Prostate gland (tissue), 2 donors: ENCODE data around the gene GOLGA2. TPM values are rescaled to one million over a fixed set of nuclear protein-coding genes. Genes with fewer than 3 reads are reported as not detected.
A peak's percentile ranks its signal among the peaks of the same experiment; 100 is the strongest.

ENCODE experiments used
- DNase-seq: peaks from one replicate; pipeline ENCODE4 v3.0.0-alpha.2; 2019; ENCODE audit warnings: low spot score
- H3K27ac ChIP-seq, 2 donors: fragments of 200-600 bp; sonication (generic); 2 replicates each; pipeline ENCODE4 v1.5.1; 2017 to 2019
- H3K27me3 ChIP-seq: fragments of 200-600 bp; sonication (generic); replicated peaks from 2 replicates; pipeline ENCODE4 v1.5.1; 2019; ENCODE audit not compliant: insufficient read depth
- H3K36me3 ChIP-seq, 2 donors: fragments of 200-600 bp; sonication (generic); 1 replicate in 1 of 2; 2 replicates in 1 of 2; pipeline versions ENCODE4 v1.5.1 to v1.8.1; 2017 to 2019
- H3K4me1 ChIP-seq: fragments of 200-600 bp; sonication (generic); replicated peaks from 2 replicates; pipeline ENCODE4 v1.5.1; 2019
- H3K4me3 ChIP-seq, 2 donors: fragments of 200-600 bp; sonication (generic); 2 replicates each; pipeline ENCODE4 v1.5.1; 2017 to 2019
- H3K9me3 ChIP-seq: fragments of 200-600 bp; sonication (generic); 2 replicates; pipeline ENCODE4 v1.5.1; 2017
- POLR2A ChIP-seq: fragments of 450-650 bp; IDR thresholded peaks from one replicate; pipeline ENCODE4 v1.6.1; 2016; ENCODE audit warnings: antibody characterized with exemption, mild to moderate bottlenecking
- POLR2AphosphoS5 ChIP-seq: sonication (generic); formaldehyde crosslinking; IDR thresholded peaks from one replicate; pipeline ENCODE4 v1.6.1; 2017; ENCODE audit warnings: antibody characterized with exemption
- WGBS: methylation state at CpG from one replicate; pipeline ENCODE4 v1.1.5; 2018; 5-methylcytosine and 5-hydroxymethylcytosine counted together
- intact Hi-C: fragments of 100-400 bp; cut with DNase I; formaldehyde crosslinking; loops from one replicate; pipeline ENCODE4 v1.14.2; 2022
- total RNA-seq, 2 donors: library from RNA; depleted of rRNA; stranded (reverse); fragments of >200 nt; gene quantifications; one replicate each; pipeline ENCODE4 v1.1.0, GENCODE V29; 2016
- TF ChIP-seq, protein P1 (sequence below), 4 experiments: fragments of 200-600 bp in 2 of 4; fragments of 450-650 bp in 2 of 4; sonication (generic) in 2 of 4; IDR thresholded peaks; 1 replicate in 3 of 4; 2 replicates in 1 of 4; pipeline ENCODE4 v1.5.1; 2016 to 2019; ENCODE audit warnings: antibody characterized with exemption in 4 of 4, mild to moderate bottlenecking in 2 of 4, moderate library complexity in 2 of 4

Gene GOLGA2
- total RNA-seq, 2 donors from 2014 or later, result 92.1 to 147 TPM

DNA sequence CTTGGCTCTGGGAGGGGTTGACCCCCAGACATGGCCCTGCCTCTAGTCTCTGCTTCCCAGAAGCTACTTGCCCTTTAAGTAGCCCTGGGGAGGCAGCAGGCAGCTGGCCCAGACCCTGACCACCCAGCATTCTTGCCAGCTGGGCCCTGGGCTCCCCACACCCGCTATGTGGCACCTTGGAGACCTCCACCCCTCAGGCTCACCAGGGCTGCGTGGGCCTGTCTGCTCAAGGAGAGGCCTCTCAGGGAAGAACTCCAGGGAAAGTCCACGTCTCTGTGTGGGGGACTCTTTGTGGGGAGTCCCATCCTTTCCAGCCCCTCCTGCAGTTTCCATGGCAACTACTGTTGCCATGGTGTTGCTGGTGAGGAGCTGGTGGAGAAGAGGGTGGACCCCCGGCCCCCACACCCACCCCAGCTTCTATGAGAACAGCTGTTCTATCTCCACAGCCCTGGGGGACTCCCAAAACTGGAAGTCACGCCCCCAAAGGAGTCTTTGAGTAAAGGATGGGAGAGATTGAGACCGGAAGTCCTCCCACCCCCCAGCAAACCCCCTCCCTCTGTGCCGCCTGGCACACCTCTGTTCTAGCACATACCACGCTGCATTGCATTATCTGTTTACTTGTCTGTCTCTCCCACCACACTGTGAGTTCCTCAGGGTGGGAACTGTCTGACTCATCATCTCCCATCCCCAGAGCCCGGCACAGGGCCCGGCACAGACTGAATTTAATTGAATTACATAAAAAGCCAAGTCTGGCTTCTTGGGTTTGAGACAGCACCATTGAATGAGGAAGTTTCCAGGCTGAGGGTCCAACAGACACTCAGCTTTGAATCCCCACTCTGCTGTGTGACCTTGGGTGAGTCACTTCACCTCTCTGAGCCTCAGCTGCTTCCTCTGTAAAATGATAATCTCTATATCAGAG is 60.1 kb downstream of the GOLGA2 start:
- no peaks in the 10 kb centered on the region for H3K27me3 ChIP-seq
- no peaks in the 10 kb centered on the region for H3K36me3 ChIP-seq
- H3K4me1 ChIP-seq, result no peaks in the 10 kb centered on the region
- intact Hi-C loops, result no loop called here
- WGBS, result 50% methylated on average over 9 of the region's 10 CpGs
- peak overlapping the region in 1 of 2 donors; percentile 25 for H3K27ac ChIP-seq
- H3K9me3 ChIP-seq, result no peaks in the 10 kb centered on the region
- DNase-seq, result no peak
- no peak overlapping the region for H3K4me3 ChIP-seq
- TF ChIP-seq, protein P1, sequence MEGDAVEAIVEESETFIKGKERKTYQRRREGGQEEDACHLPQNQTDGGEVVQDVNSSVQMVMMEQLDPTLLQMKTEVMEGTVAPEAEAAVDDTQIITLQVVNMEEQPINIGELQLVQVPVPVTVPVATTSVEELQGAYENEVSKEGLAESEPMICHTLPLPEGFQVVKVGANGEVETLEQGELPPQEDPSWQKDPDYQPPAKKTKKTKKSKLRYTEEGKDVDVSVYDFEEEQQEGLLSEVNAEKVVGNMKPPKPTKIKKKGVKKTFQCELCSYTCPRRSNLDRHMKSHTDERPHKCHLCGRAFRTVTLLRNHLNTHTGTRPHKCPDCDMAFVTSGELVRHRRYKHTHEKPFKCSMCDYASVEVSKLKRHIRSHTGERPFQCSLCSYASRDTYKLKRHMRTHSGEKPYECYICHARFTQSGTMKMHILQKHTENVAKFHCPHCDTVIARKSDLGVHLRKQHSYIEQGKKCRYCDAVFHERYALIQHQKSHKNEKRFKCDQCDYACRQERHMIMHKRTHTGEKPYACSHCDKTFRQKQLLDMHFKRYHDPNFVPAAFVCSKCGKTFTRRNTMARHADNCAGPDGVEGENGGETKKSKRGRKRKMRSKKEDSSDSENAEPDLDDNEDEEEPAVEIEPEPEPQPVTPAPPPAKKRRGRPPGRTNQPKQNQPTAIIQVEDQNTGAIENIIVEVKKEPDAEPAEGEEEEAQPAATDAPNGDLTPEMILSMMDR (IDR thresholded peaks at IDR 0.05), result no peak
- TF ChIP-seq POLR2AphosphoS5 (no peak), POLR2A (no peak)

DNA sequence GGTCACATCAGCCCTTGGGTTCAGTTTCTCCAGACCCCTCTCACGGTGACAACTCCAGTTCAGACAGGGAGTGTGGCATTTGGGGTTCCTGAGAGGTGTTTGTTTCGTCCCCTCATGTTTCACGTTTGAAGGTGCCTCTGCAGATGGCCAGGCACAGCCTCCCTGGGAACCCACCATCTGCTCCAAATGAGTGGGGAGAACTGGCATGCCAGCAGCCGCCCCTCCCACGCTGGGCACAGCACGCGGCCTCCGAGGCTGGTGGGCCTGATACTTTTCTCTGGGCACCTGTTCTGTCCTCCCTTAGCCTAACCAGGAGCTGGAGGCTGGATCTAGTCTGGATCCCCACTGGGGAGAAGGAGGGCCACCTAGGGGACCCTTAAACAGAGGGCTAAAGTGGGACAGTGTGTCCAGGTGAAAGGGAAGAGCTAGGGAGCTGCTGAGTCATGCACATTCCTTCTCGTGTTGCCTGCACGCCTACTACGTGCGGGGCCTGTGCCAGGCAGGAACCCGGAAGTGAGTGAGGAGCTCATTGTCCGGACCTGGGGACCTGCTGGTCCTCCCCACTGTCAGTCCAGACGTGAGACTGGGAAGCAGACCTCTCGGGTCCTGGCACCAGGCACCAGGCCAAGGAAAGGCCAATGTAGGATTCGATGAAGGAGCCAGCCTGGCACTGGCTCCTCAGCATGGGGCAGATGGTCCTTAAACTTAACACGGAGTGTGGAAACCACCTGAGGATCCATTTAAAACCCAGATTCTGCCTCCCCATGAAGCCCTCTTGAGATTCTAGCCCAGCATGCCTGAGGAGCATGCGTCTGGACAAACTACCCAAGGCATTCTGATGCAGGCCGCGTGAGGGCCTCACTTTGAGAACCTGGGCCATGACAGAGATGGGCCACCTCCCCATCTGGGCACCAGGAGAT is 61.0 kb downstream of the GOLGA2 start:
- H3K27ac ChIP-seq, result no peak overlapping the region
- intact Hi-C loops, result no loop called here

GRCh38 chr9:128213746-128214497 is 61.9 kb downstream of the GOLGA2 start:
- DNase-seq, result no peak
- Histone ChIP-seq H3K27me3 (no peaks in the 10 kb centered on the region), H3K4me3 (no peak overlapping the region), H3K4me1 (no peaks in the 10 kb centered on the region), H3K27ac (no peak overlapping the region), H3K36me3 (no peaks in the 10 kb centered on the region), H3K9me3 (no peaks in the 10 kb centered on the region)
- 84% methylated on average over 12 of the region's 12 CpGs for WGBS
- intact Hi-C loops, result no loop called here
- TF ChIP-seq POLR2A (no peak), POLR2AphosphoS5 (no peak)
- TF ChIP-seq, protein P1 (IDR thresholded peaks at IDR 0.05), result no peak

More for the DNA sequence above, 61.0 kb downstream of the GOLGA2 start:
- 66% methylated on average over 21 of the region's 21 CpGs for WGBS
- Histone ChIP-seq H3K9me3 (no peaks in the 10 kb centered on the region), H3K4me3 (no peak overlapping the region), H3K27me3 (no peaks in the 10 kb centered on the region), H3K4me1 (no peaks in the 10 kb centered on the region), H3K36me3 (no peaks in the 10 kb centered on the region)
- no peak for DNase-seq
- TF ChIP-seq POLR2AphosphoS5, result no peak
- no peak for TF ChIP-seq POLR2A
- TF ChIP-seq, protein P1 (IDR thresholded peaks at IDR 0.05), result no peak

DNA sequence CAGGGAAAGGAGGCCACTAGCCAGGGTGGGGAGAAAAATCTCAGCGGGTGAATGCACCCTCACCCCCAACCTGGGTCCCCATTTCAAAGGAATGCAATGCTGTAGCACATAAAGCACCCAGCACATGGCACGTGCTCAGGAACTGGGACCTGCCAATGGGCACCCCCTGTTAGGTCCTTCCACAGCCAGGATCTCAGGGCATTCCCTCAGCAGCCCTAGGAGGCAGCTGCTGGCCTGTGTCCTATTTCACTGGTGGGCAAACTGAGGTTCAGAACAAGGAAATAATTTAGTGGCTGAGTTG is 63.9 kb downstream of the GOLGA2 start:
- Histone ChIP-seq H3K4me3 (no peak overlapping the region), H3K36me3 (no peaks in the 10 kb centered on the region), H3K9me3 (no peaks in the 10 kb centered on the region), H3K27ac (no peak overlapping the region), H3K27me3 (no peaks in the 10 kb centered on the region), H3K4me1 (no peaks in the 10 kb centered on the region)
- intact Hi-C loops, result no loop called here
- 74% methylated on average over 2 of the region's 2 CpGs for WGBS
- no peak for DNase-seq
- no peak for TF ChIP-seq POLR2AphosphoS5
- TF ChIP-seq POLR2A, result no peak
- TF ChIP-seq, protein P1 (IDR thresholded peaks at IDR 0.05), result no peak
